Muscle of arm (tissue), 12 donors: ENCODE results near the gene PKD1. TPM values are rescaled to one million over a fixed set of nuclear protein-coding genes. Genes with fewer than 3 reads are reported as not detected.

Experiments
- DNase-seq: peaks from one replicate; pipeline ENCODE4 v3.0.0-alpha.2; 2013
- polyA plus RNA-seq, 12 donors: library from polyadenylated mRNA; unstranded; fragments of 120-200 nt; gene quantifications; one replicate each; pipeline ENCODE4 v1.2.1, GENCODE V29; 2013; ENCODE audit not compliant: insufficient read length in 12 of 12

Gene PKD1
- polyA plus RNA-seq, 12 donors = 85.8 to 199 (median 121) TPM; not detected in 1

- DNase-seq = no peak
These were observed 59.4 kb downstream of the PKD1 start for GRCh38 chr16:2076072-2076865.

GRCh38 chr16:2075631-2076030 is 60.1 kb downstream of the PKD1 start:
- no peak for DNase-seq

GRCh38 chr16:2074071-2074470 is 61.6 kb downstream of the PKD1 start:
- no peak for DNase-seq

GRCh38 chr16:2072926-2073325 is 62.8 kb downstream of the PKD1 start:
- no peak for DNase-seq

GRCh38 chr16:2071454-2072202 is 64.1 kb downstream of the PKD1 start:
- no peak for DNase-seq

GRCh38 chr16:2070576-2071453 is 64.9 kb downstream of the PKD1 start:
- no peak for DNase-seq

- no peak for DNase-seq
These were observed 69.6 kb downstream of the PKD1 start for GRCh38 chr16:2066139-2066538.

GRCh38 chr16:2064368-2064945 is 71.2 kb downstream of the PKD1 start:
- DNase-seq = no peak

GRCh38 chr16:2063861-2064260 is 71.8 kb downstream of the PKD1 start:
- DNase-seq = no peak

- DNase-seq = no peak
These were observed 72.9 kb downstream of the PKD1 start for GRCh38 chr16:2062801-2063200.

- no peak for DNase-seq
These were observed 74.2 kb downstream of the PKD1 start for GRCh38 chr16:2061526-2061925.

- no peak for DNase-seq
These were observed 74.7 kb downstream of the PKD1 start for GRCh38 chr16:2061023-2061422.

GRCh38 chr16:2060346-2060745 is 75.4 kb downstream of the PKD1 start:
- DNase-seq = no peak

GRCh38 chr16:2058872-2059271 is 76.8 kb downstream of the PKD1 start:
- DNase-seq = no peak

GRCh38 chr16:2058420-2058819 is 77.3 kb downstream of the PKD1 start:
- DNase-seq = no peak

- no peak for DNase-seq
These were observed 78.3 kb downstream of the PKD1 start for GRCh38 chr16:2057438-2057837.

GRCh38 chr16:2056681-2057407 is 78.9 kb downstream of the PKD1 start:
- no peak for DNase-seq

- DNase-seq = no peak
These were observed 79.6 kb downstream of the PKD1 start for GRCh38 chr16:2056077-2056476.

GRCh38 chr16:2054543-2055245 is 81.0 kb downstream of the PKD1 start:
- no peak for DNase-seq

- no peak for DNase-seq
These were observed 81.8 kb downstream of the PKD1 start for GRCh38 chr16:2053897-2054296.

GRCh38 chr16:2053211-2053610 is 82.5 kb downstream of the PKD1 start:
- no peak for DNase-seq
